ENCODE measurements around the gene PARD3. TPM values are rescaled to one million over a fixed set of nuclear protein-coding genes. Genes with fewer than 3 reads are reported as not detected.

The PARD3 gene
- total RNA-seq, 2 donors from 2014 or later = 36.1 to 48.5 TPM

DNA sequence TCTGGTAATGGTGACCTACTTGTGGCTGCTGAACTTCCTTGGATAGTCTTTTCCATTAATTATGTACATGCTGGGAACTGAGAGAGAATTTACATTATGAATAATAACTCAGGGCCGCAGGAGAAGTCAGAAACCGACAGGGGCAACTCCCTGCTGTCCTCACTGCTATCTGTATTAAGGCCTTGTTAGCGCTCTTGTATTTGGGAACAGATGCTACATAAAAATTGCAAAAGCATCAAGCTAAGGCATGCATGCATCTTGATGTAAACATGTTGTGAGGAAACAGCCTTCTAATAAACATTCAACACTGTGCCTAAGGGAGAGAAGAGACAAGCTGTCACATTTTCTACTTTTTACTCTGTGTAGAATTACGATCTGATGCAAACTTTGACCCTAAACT lies 158.4 kb downstream of the PARD3 start:
- no peak overlapping the region for H3K4me3 ChIP-seq
- H3K4me1 ChIP-seq = peaks cover 36% of the 10 kb centered on the region
- no peaks in the 10 kb centered on the region for H3K27me3 ChIP-seq
- no peak overlapping the region for H3K27ac ChIP-seq
- no peaks in the 10 kb centered on the region for H3K9me3 ChIP-seq
- TF ChIP-seq POLR2A (IDR thresholded peaks at IDR 0.05) = no peak
- TF ChIP-seq, protein P1, sequence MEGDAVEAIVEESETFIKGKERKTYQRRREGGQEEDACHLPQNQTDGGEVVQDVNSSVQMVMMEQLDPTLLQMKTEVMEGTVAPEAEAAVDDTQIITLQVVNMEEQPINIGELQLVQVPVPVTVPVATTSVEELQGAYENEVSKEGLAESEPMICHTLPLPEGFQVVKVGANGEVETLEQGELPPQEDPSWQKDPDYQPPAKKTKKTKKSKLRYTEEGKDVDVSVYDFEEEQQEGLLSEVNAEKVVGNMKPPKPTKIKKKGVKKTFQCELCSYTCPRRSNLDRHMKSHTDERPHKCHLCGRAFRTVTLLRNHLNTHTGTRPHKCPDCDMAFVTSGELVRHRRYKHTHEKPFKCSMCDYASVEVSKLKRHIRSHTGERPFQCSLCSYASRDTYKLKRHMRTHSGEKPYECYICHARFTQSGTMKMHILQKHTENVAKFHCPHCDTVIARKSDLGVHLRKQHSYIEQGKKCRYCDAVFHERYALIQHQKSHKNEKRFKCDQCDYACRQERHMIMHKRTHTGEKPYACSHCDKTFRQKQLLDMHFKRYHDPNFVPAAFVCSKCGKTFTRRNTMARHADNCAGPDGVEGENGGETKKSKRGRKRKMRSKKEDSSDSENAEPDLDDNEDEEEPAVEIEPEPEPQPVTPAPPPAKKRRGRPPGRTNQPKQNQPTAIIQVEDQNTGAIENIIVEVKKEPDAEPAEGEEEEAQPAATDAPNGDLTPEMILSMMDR (IDR thresholded peaks at IDR 0.05) = no peak
- H3K36me3 ChIP-seq (replicated peaks in 1 of 2; ENCODE audit: insufficient read depth in 1 of 2, low read depth in 2 of 2) = no peaks in the 10 kb centered on the region
- no peak for DNase-seq
- no peak for ATAC-seq
- intact Hi-C loops (cut with DNase I) = no loop called here
- 58 to 61% methylated on average over 4 of the region's 4 CpGs for WGBS, 2 donors

DNA sequence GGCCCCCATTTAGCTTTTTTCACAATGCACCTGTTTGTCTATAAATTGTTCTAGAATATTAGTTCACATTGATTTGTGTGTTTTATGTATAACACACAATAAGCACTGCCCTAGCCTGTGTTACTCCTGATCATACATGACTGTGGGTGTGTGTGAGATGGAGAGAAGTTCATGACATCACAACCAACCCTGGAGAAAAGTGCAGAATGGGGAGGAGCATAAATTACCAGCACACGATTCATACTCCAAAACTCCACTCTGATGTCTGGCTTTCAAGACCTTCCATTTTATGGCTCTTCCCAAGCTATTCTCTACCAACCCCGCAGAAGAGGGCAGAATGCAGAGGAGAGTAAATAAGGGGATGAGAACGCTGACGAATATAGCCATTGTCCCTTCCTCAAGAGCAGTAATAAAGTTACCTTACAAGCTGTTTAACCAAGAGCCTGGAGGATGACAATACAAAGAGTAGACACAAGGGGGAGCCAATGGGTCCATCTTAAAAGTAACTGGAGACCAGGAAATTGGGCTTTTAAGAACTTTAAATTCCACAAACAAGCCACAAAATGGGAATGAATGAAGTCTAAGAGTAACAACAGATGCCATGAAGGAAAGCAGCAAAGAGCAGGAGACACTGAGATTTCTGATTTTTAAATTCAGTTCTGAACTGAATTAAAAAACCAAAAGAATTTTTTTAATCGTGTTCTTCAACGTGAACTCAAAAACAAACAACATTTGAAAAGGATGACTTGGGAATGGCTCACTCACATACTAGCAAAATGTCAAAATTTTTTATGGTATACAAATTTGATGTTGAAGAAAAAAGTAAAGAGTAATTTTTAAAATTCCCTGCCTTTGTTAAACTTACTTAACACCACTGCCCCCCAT lies 159.6 kb downstream of the PARD3 start:
- DNase-seq = peak; percentile 57 to 75 (median 67)
- WGBS, 2 donors = 38 to 48% methylated on average over 6 of the region's 6 CpGs

DNA sequence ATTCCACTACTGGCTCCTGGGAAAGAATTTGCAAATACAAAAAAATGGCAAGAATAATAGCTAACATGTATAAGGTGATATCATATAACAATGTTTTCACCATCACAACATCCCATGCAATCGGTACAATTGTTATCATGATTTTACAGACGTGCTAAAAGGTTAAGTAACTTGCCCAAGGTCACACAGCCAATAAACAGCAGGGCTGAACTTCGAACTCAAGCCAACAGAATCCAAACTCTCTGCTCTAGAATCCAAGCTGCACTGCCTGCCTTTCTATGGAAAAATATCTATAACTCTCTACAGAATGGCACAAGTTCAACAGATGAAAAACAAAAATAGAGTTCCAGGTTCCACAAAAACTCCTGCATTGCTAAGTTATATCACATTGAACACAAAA lies 160.9 kb downstream of the PARD3 start:
- TF ChIP-seq POLR2A (IDR thresholded peaks at IDR 0.05) = no peak
- TF ChIP-seq, protein P1 (IDR thresholded peaks at IDR 0.05) = no peak
- H3K36me3 ChIP-seq (replicated peaks in 1 of 2; ENCODE audit: insufficient read depth in 1 of 2, low read depth in 2 of 2) = no peaks in the 10 kb centered on the region
- ATAC-seq (no peak), DNase-seq (no peak)
- H3K27ac ChIP-seq = no peak overlapping the region
- 21 to 22% methylated on average over 3 of the region's 3 CpGs for WGBS, 2 donors
- intact Hi-C loops (cut with DNase I) = no loop called here
- H3K4me3 ChIP-seq = no peak overlapping the region
- H3K4me1 ChIP-seq = peaks cover 34% of the 10 kb centered on the region
- H3K9me3 ChIP-seq = no peaks in the 10 kb centered on the region
- H3K27me3 ChIP-seq = no peaks in the 10 kb centered on the region

More for the DNA sequence above, 159.6 kb downstream of the PARD3 start:
- Histone ChIP-seq H3K27me3 (no peaks in the 10 kb centered on the region), H3K4me1 (peaks cover 34% of the 10 kb centered on the region), H3K4me3 (no peak overlapping the region), H3K27ac (no peak overlapping the region), H3K9me3 (no peaks in the 10 kb centered on the region), H3K36me3 (replicated peaks in 1 of 2; ENCODE audit: insufficient read depth in 1 of 2, low read depth in 2 of 2) (no peaks in the 10 kb centered on the region)
- ATAC-seq = peak; percentile 65
- no peak for TF ChIP-seq POLR2A (IDR thresholded peaks at IDR 0.05)
- TF ChIP-seq, protein P1 (IDR thresholded peaks at IDR 0.05) = peak; percentile 24 to 74 (median 69)
- intact Hi-C loops (cut with DNase I) = no loop called here

DNA sequence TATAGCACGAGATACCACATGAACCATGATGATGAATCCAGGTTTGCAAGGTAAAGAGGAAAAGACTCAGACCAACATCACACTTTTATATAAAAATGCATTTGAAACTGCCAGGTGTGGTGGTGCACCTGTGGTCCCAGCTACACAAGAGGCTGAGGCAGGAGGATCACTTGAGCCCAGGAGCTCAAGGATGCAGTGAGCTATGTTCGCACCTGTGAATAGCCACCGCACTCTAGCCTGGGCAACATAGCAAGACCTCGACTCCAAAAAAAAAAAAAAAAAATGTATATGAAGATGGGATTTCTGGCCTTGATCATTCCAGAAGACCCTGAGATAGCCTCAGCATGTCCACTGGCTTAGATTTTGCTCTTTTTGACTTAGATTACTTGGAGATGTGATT lies 161.6 kb downstream of the PARD3 start:
- ATAC-seq = no peak
- Histone ChIP-seq H3K9me3 (no peaks in the 10 kb centered on the region), H3K36me3 (replicated peaks in 1 of 2; ENCODE audit: insufficient read depth in 1 of 2, low read depth in 2 of 2) (no peaks in the 10 kb centered on the region), H3K27ac (no peak overlapping the region), H3K4me1 (peaks cover 34% of the 10 kb centered on the region), H3K4me3 (no peak overlapping the region), H3K27me3 (no peaks in the 10 kb centered on the region)
- TF ChIP-seq, protein P1 (IDR thresholded peaks at IDR 0.05) = no peak
- TF ChIP-seq POLR2A (IDR thresholded peaks at IDR 0.05) = no peak
- 90 to 95% methylated on average over 4 of the region's 4 CpGs for WGBS, 2 donors
- intact Hi-C loops (cut with DNase I) = no loop called here
- DNase-seq = no peak
